T-cell (primary cell): ENCODE data around the gene GRID2. TPM values are rescaled to one million over a fixed set of nuclear protein-coding genes. Genes with fewer than 3 reads are reported as not detected.

ENCODE experiments used
- ATAC-seq, 4 experiments: fragments of 200-7000 bp in 3 of 4; fragments of 150-1000 bp in 1 of 4; cut with Tn5 transposase; replicated peaks in 1 of 4; 1 replicate in 3 of 4; 2 replicates in 1 of 4; pipeline ENCODE4 v1.10.0; 2021; ENCODE audit warnings: moderate library complexity in 3 of 4, mild to moderate bottlenecking in 2 of 4, moderate number of reproducible peaks in 1 of 4
- CTCF ChIA-PET, 2 donors: fragments of 300-600 bp; sonication (Branson Sonifier 250); formaldehyde crosslinking; loops; one replicate each; lab custom pipeline; 2022; ENCODE audit warnings: antibody characterized with exemption in 2 of 2; lab: Charles Lee
- POLR2A ChIA-PET, 2 donors: fragments of 300-600 bp; sonication (Branson Sonifier 250); formaldehyde crosslinking; loops; one replicate each; lab custom pipeline; 2022; ENCODE audit warnings: antibody characterized with exemption in 2 of 2; lab: Charles Lee
- DNase-seq, 35 experiments: peaks; one replicate each; pipeline versions ENCODE4 v3.0.0 to v3.0.0-alpha.2; 2013 to 2023
- H3K27ac ChIP-seq: one replicate; pipeline ENCODE4 v1.5.1; 2013; ENCODE audit warnings: low read length
- H3K27me3 ChIP-seq, 2 experiments: replicated peaks in 1 of 2; 1 replicate in 1 of 2; 2 replicates in 1 of 2; pipeline versions ENCODE4 v1.6.1 to v1.7.0; 2013; ENCODE audit warnings: low read length in 1 of 2, mixed read lengths in 1 of 2; ENCODE audit not compliant: control insufficient read depth in 2 of 2, insufficient read depth in 2 of 2; ENCODE audit errors: extremely low read depth in 1 of 2
- H3K36me3 ChIP-seq, 2 donors: 1 replicate in 1 of 2; 2 replicates in 1 of 2; pipeline versions ENCODE4 v1.6.1 to v1.7.0; 2013; ENCODE audit warnings: low read length in 1 of 2; ENCODE audit not compliant: control insufficient read depth in 2 of 2, insufficient read depth in 1 of 2; ENCODE audit errors: extremely low read depth in 1 of 2
- H3K4me1 ChIP-seq, 2 experiments: 1 replicate in 1 of 2; 2 replicates in 1 of 2; pipeline versions ENCODE4 v1.6.1 to v1.7.0; 2013; ENCODE audit warnings: low read length in 2 of 2, mixed read lengths in 1 of 2; ENCODE audit not compliant: insufficient read depth in 2 of 2, control insufficient read depth in 1 of 2; ENCODE audit errors: extremely low read depth in 1 of 2
- H3K4me3 ChIP-seq, 2 donors: 1 replicate in 1 of 2; 2 replicates in 1 of 2; pipeline versions ENCODE4 v1.5.1 to v1.7.0; 2013; ENCODE audit warnings: mild to moderate bottlenecking in 2 of 2, low read length in 1 of 2, moderate library complexity in 1 of 2; ENCODE audit not compliant: control insufficient read depth in 1 of 2; ENCODE audit errors: extremely low read depth in 1 of 2
- H3K9me3 ChIP-seq: 2 replicates; pipeline ENCODE4 v1.7.0; 2013
- H3K27ac Mint-ChIP-seq, 2 donors: one replicate each; pipeline ENCODE4 v1.8.0; 2020 to 2021; ENCODE audit warnings: mild to moderate bottlenecking in 2 of 2, mixed read lengths in 2 of 2
- H3K27me3 Mint-ChIP-seq, 2 donors: one replicate each; pipeline ENCODE4 v1.8.0; 2021 to 2022; ENCODE audit warnings: mixed read lengths in 2 of 2
- H3K36me3 Mint-ChIP-seq: one replicate; pipeline ENCODE4 v1.8.0; 2021; ENCODE audit warnings: mixed read lengths
- H3K4me1 Mint-ChIP-seq, 3 donors: one replicate each; pipeline ENCODE4 v1.8.0; 2020 to 2022; ENCODE audit warnings: mixed read lengths in 3 of 3, mild to moderate bottlenecking in 1 of 3
- H3K4me3 Mint-ChIP-seq, 3 donors: one replicate each; pipeline ENCODE4 v1.8.0; 2020 to 2022; ENCODE audit warnings: mild to moderate bottlenecking in 3 of 3, mixed read lengths in 3 of 3, moderate library complexity in 3 of 3
- H3K9me3 Mint-ChIP-seq, 3 donors: one replicate each; pipeline ENCODE4 v1.8.0; 2020 to 2022; ENCODE audit warnings: mixed read lengths in 3 of 3
- WGBS: methylation state at CpG from one replicate; pipeline ENCODE4 v1.1.5; 2013; ENCODE audit warnings: missing lambda C conversion rate; ENCODE audit not compliant: insufficient coverage; 5-methylcytosine and 5-hydroxymethylcytosine counted together
- total RNA-seq, 35 experiments: library from RNA in 6 of 35; stranded (reverse) in 6 of 35; fragments of 120-200 nt in 1 of 35; gene quantifications; one replicate each; pipeline versions ENCODE4 v1.2.1 to v1.2.4 and lab custom pipeline; 2013 to 2026

Gene GRID2
- total RNA-seq, 5 donors from 2014 or later (not counting 1 experiment from before 2014, with no cell fraction given), result 0.13 to 0.18 TPM; not detected in 3

- Mint-ChIP-seq H3K4me3 (no peak overlapping the region), H3K9me3 (peaks cover 5 to 11% (median 11%) of the 10 kb centered on the region in 3 donors), H3K27ac (no peak overlapping the region), H3K27me3 (no peaks in the 10 kb centered on the region), H3K4me1 (no peaks in the 10 kb centered on the region), H3K36me3 (no peaks in the 10 kb centered on the region)
- no peaks in the 10 kb centered on the region for H3K9me3 ChIP-seq
- no peak overlapping the region for H3K4me3 ChIP-seq
- CTCF ChIA-PET, result no interaction called here
- H3K4me1 ChIP-seq, result no peaks in the 10 kb centered on the region
- 76% methylated on average over 2 of the region's 2 CpGs for WGBS
- POLR2A ChIA-PET, result no interaction called here
- no peaks in the 10 kb centered on the region for H3K36me3 ChIP-seq
- no peaks in the 10 kb centered on the region for H3K27me3 ChIP-seq
- no peak for ATAC-seq
- no peak for DNase-seq
- no peak overlapping the region for H3K27ac ChIP-seq
Measured at GRCh38 chr4:92262371-92262770, 41.4 kb upstream of the GRID2 start.

DNA sequence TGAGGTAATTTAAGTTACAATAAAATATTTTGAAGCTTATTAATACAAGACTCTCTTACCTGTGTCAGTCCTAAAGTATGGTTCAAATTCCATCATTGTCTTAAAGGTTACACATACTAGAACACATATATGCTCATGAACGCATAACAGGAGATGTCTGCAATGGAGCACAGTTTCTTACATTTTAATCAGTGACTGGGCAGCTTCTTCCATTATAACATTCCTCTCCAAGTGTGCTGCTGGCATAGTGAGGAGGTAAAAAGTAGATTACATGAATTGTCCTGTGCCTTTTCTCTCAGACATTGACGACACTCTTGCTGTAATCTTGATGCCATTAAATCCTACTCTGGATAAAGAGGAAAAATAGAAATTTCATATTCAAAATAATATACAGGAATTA, 40.8 kb upstream of the GRID2 start:
- POLR2A ChIA-PET, result no interaction called here
- no peaks in the 10 kb centered on the region for H3K9me3 ChIP-seq
- no peaks in the 10 kb centered on the region for H3K36me3 ChIP-seq
- no CpG with 5 or more reads among the region's 2 CpGs for WGBS
- no peak overlapping the region for H3K4me3 Mint-ChIP-seq
- H3K4me3 ChIP-seq, result no peak overlapping the region
- no peaks in the 10 kb centered on the region for H3K27me3 Mint-ChIP-seq
- no peak overlapping the region for H3K27ac Mint-ChIP-seq
- H3K36me3 Mint-ChIP-seq, result no peaks in the 10 kb centered on the region
- ATAC-seq (no peak), DNase-seq (no peak)
- H3K27me3 ChIP-seq, result no peaks in the 10 kb centered on the region
- H3K9me3 Mint-ChIP-seq, result peaks cover 3 to 7% (median 6%) of the 10 kb centered on the region in 3 donors
- no peaks in the 10 kb centered on the region for H3K4me1 Mint-ChIP-seq
- CTCF ChIA-PET, result no interaction called here
- H3K27ac ChIP-seq, result no peak overlapping the region
- H3K4me1 ChIP-seq, result no peaks in the 10 kb centered on the region

- Mint-ChIP-seq H3K36me3 (no peaks in the 10 kb centered on the region), H3K4me1 (no peaks in the 10 kb centered on the region), H3K27me3 (no peaks in the 10 kb centered on the region), H3K27ac (no peak overlapping the region), H3K9me3 (peaks cover 3 to 7% (median 5%) of the 10 kb centered on the region in 3 donors), H3K4me3 (no peak overlapping the region)
- H3K27me3 ChIP-seq, result no peaks in the 10 kb centered on the region
- H3K9me3 ChIP-seq, result no peaks in the 10 kb centered on the region
- ChIA-PET POLR2A (no interaction called here), CTCF (no interaction called here)
- WGBS, result no CpG with 5 or more reads among the region's 1 CpG
- H3K4me1 ChIP-seq, result no peaks in the 10 kb centered on the region
- H3K27ac ChIP-seq, result no peak overlapping the region
- H3K4me3 ChIP-seq, result no peak overlapping the region
- DNase-seq (no peak), ATAC-seq (no peak)
- H3K36me3 ChIP-seq, result no peaks in the 10 kb centered on the region
Measured at GRCh38 chr4:92263575-92263974, 40.2 kb upstream of the GRID2 start.

- Histone ChIP-seq H3K36me3 (no peaks in the 10 kb centered on the region), H3K4me3 (no peak overlapping the region), H3K27me3 (no peaks in the 10 kb centered on the region), H3K9me3 (no peaks in the 10 kb centered on the region), H3K27ac (no peak overlapping the region), H3K4me1 (no peaks in the 10 kb centered on the region)
- no peaks in the 10 kb centered on the region for H3K4me1 Mint-ChIP-seq
- no peak overlapping the region for H3K27ac Mint-ChIP-seq
- ATAC-seq, result no peak
- POLR2A ChIA-PET, result no interaction called here
- H3K36me3 Mint-ChIP-seq, result no peaks in the 10 kb centered on the region
- CTCF ChIA-PET, result no interaction called here
- no peaks in the 10 kb centered on the region for H3K27me3 Mint-ChIP-seq
- no peak overlapping the region for H3K4me3 Mint-ChIP-seq
- DNase-seq, result no peak
- peaks cover 3 to 9% (median 5%) of the 10 kb centered on the region in 3 donors for H3K9me3 Mint-ChIP-seq
- WGBS, result 92% methylated on average over 2 of the region's 3 CpGs
Measured at GRCh38 chr4:92264163-92264562, 39.6 kb upstream of the GRID2 start.

- CTCF ChIA-PET, result interaction anchor here in 1 of 2 donors (0.7 kb wide), 1 partner anchor 33 kb away, joined by 3 read pairs; no protein-coding TSS in a partner anchor
- no peaks in the 10 kb centered on the region for H3K27me3 ChIP-seq
- DNase-seq, result no peak
- peaks cover under 1 to 9% (median 3%) of the 10 kb centered on the region in 3 donors for H3K9me3 Mint-ChIP-seq
- no peak overlapping the region for H3K27ac ChIP-seq
- no peak overlapping the region for H3K27ac Mint-ChIP-seq
- no peak overlapping the region for H3K4me3 ChIP-seq
- H3K27me3 Mint-ChIP-seq, result no peaks in the 10 kb centered on the region
- H3K9me3 ChIP-seq, result no peaks in the 10 kb centered on the region
- no peaks in the 10 kb centered on the region for H3K4me1 Mint-ChIP-seq
- no peaks in the 10 kb centered on the region for H3K4me1 ChIP-seq
- H3K36me3 Mint-ChIP-seq, result no peaks in the 10 kb centered on the region
- ATAC-seq, result no peak
- POLR2A ChIA-PET, result no interaction called here
- no CpG with 5 or more reads among the region's 1 CpG for WGBS
- H3K36me3 ChIP-seq, result no peaks in the 10 kb centered on the region
- H3K4me3 Mint-ChIP-seq, result no peak overlapping the region
Measured at GRCh38 chr4:92265021-92265420, 38.7 kb upstream of the GRID2 start.

DNA sequence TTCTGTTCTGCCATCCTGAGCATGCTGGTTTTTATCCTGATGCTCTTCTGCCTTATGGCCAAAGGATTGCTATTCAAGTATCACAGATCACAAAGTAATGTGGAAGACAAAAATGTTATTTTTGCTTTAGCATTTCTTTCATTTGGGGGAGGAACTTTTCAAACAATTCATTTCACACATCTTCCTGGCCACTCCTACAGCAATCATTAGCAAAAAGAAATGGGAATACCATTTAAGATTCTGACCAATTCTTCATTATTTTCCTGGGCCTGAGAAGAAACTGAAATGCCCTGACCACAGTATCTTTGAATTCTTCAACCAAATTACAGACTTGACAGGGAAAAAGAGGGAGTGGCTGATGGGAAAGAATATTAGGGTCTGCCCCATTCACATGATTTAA, 38.0 kb upstream of the GRID2 start:
- H3K4me1 ChIP-seq, result no peaks in the 10 kb centered on the region
- H3K4me3 ChIP-seq, result no peak overlapping the region
- ChIA-PET POLR2A (no interaction called here), CTCF (no interaction called here)
- no peak for ATAC-seq
- no peaks in the 10 kb centered on the region for H3K27me3 Mint-ChIP-seq
- no peak overlapping the region for H3K4me3 Mint-ChIP-seq
- no peaks in the 10 kb centered on the region for H3K36me3 Mint-ChIP-seq
- DNase-seq, result no peak
- no peak overlapping the region for H3K27ac Mint-ChIP-seq
- H3K9me3 Mint-ChIP-seq, result peaks cover 3 to 9% (median 6%) of the 10 kb centered on the region in 3 donors
- H3K9me3 ChIP-seq, result no peaks in the 10 kb centered on the region
- no peaks in the 10 kb centered on the region for H3K4me1 Mint-ChIP-seq
- no peaks in the 10 kb centered on the region for H3K36me3 ChIP-seq
- no peak overlapping the region for H3K27ac ChIP-seq
- H3K27me3 ChIP-seq, result no peaks in the 10 kb centered on the region

DNA sequence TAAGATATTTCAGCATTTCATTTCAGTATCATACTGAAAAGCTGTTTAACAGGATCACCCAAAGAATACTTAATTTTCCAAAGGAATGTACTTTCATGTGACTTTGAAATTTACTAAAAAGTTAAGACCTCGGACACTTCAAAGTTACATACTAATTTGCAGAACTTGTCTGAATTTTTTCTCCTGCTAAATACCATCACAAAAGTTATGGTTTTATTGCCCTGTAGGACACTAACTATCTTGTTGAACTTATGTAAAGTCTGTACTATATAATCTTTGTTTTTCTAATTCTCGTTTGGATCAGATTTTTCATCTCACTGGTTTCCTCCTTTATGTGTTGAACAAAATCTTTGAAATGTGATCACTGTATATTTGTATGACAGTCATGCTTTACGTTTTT, 37.2 kb upstream of the GRID2 start:
- POLR2A ChIA-PET, result no interaction called here
- no peak for ATAC-seq
- Histone ChIP-seq H3K4me1 (no peaks in the 10 kb centered on the region), H3K4me3 (no peak overlapping the region), H3K27me3 (no peaks in the 10 kb centered on the region), H3K27ac (no peak overlapping the region), H3K36me3 (no peaks in the 10 kb centered on the region), H3K9me3 (no peaks in the 10 kb centered on the region)
- H3K4me3 Mint-ChIP-seq, result no peak overlapping the region
- no peaks in the 10 kb centered on the region for H3K4me1 Mint-ChIP-seq
- no CpG with 5 or more reads among the region's 3 CpGs for WGBS
- no peaks in the 10 kb centered on the region for H3K27me3 Mint-ChIP-seq
- no peaks in the 10 kb centered on the region for H3K36me3 Mint-ChIP-seq
- DNase-seq, result no peak
- no peak overlapping the region for H3K27ac Mint-ChIP-seq
- H3K9me3 Mint-ChIP-seq, result peaks cover 3 to 14% (median 6%) of the 10 kb centered on the region in 3 donors
- CTCF ChIA-PET, result no interaction called here
